HFFc6 (cell line): Measurements from ENCODE around the gene SUPV3L1. TPM values are rescaled to one million over a fixed set of nuclear protein-coding genes. Genes with fewer than 3 reads are reported as not detected.

Experiments used
- DNase-seq: peaks from one replicate; pipeline ENCODE4 v3.0.0-alpha.2; 2018
- H3K27ac Mint-ChIP-seq: 2 replicates; pipeline ENCODE4 v1.8.0; 2020; ENCODE audit warnings: mild to moderate bottlenecking, mixed read lengths
- H3K27me3 Mint-ChIP-seq: 2 replicates; pipeline ENCODE4 v1.8.0; 2021; ENCODE audit warnings: mild to moderate bottlenecking, moderate library complexity, mixed read lengths; ENCODE audit not compliant: insufficient read depth
- H3K36me3 Mint-ChIP-seq: 2 replicates; pipeline ENCODE4 v1.8.0; 2021; ENCODE audit warnings: low read depth, mixed read lengths
- H3K4me1 Mint-ChIP-seq: 2 replicates; pipeline ENCODE4 v1.8.0; 2020; ENCODE audit warnings: low read depth, mixed read lengths
- H3K4me3 Mint-ChIP-seq: 2 replicates; pipeline ENCODE4 v1.8.0; 2020; ENCODE audit warnings: mild to moderate bottlenecking, moderate library complexity, mixed read lengths
- H3K9me3 Mint-ChIP-seq: 2 replicates; pipeline ENCODE4 v1.8.0; 2020; ENCODE audit warnings: mild to moderate bottlenecking, mixed read lengths
- CTCF ChIP-seq: fragments of 200-600 bp; sonication (generic); IDR thresholded peaks from 2 replicates; pipeline ENCODE4 v1.5.0; 2021; ENCODE audit warnings: antibody characterized with exemption, mild to moderate bottlenecking
- total RNA-seq, 6 experiments: library from RNA; stranded (reverse); fragmentation: NEBNext Ultra II Directional; extraction: Animal tissue kit (Norgen Biotek cat#: 25700); gene quantifications; 2 replicates in 1 of 6; 3 replicates in 5 of 6; pipeline ENCODE4 v1.2.3, GENCODE V29; 2021

The SUPV3L1 gene
- total RNA-seq, 6 experiments from 2014 or later = 26.4 to 31.0 (median 28.9) TPM

GRCh38 chr10:69181433-69181832 is 1.4 kb downstream of the SUPV3L1 start:
- no peaks in the 10 kb centered on the region for H3K9me3 Mint-ChIP-seq

GRCh38 chr10:69182005-69182404 is 2.0 kb downstream of the SUPV3L1 start:
- Mint-ChIP-seq H3K4me1 (peaks cover 33% of the 10 kb centered on the region), H3K36me3 (peaks cover 5% of the 10 kb centered on the region), H3K9me3 (no peaks in the 10 kb centered on the region), H3K27ac (no peak overlapping the region), H3K4me3 (no peak overlapping the region), H3K27me3 (no peaks in the 10 kb centered on the region)
- no peak for DNase-seq
- no peak for TF ChIP-seq CTCF

More at GRCh38 chr10:69181433-69181832, 1.4 kb downstream of the SUPV3L1 start:
- Mint-ChIP-seq H3K4me3 (peak overlapping the region; percentile 92), H3K27ac (peak overlapping the region; percentile 100), H3K36me3 (peaks cover 5% of the 10 kb centered on the region), H3K4me1 (peaks cover 33% of the 10 kb centered on the region), H3K27me3 (no peaks in the 10 kb centered on the region; the same call in 1 of the 2 replicates)
- no peak for TF ChIP-seq CTCF
- DNase-seq = no peak

- Mint-ChIP-seq H3K4me3 (no peak overlapping the region), H3K4me1 (peaks cover 11% of the 10 kb centered on the region), H3K27ac (no peak overlapping the region), H3K36me3 (peaks cover 6% of the 10 kb centered on the region; the same call in 1 of the 2 replicates), H3K27me3 (no peaks in the 10 kb centered on the region; the same call in 1 of the 2 replicates), H3K9me3 (no peaks in the 10 kb centered on the region)
- no peak for TF ChIP-seq CTCF
- DNase-seq = no peak
These were observed 6.5 kb downstream of the SUPV3L1 start for GRCh38 chr10:69186524-69186923.

- Mint-ChIP-seq H3K9me3 (no peaks in the 10 kb centered on the region), H3K4me3 (no peak overlapping the region), H3K4me1 (peaks cover 6% of the 10 kb centered on the region; the same call in 1 of the 2 replicates), H3K27me3 (no peaks in the 10 kb centered on the region), H3K36me3 (no peaks in the 10 kb centered on the region; the same call in 1 of the 2 replicates), H3K27ac (no peak overlapping the region; the same call in 1 of the 2 replicates)
- DNase-seq = no peak
- TF ChIP-seq CTCF = no peak
These were observed 21.0 kb downstream of the SUPV3L1 start for GRCh38 chr10:69201045-69201444.

- no peak for DNase-seq
- TF ChIP-seq CTCF = no peak
- no peak overlapping the region for H3K27ac Mint-ChIP-seq
- no peaks in the 10 kb centered on the region for H3K27me3 Mint-ChIP-seq
- H3K4me3 Mint-ChIP-seq = no peak overlapping the region
- peaks cover 4% of the 10 kb centered on the region; the same call in 1 of the 2 replicates for H3K36me3 Mint-ChIP-seq
- no peaks in the 10 kb centered on the region for H3K9me3 Mint-ChIP-seq
- peaks cover 6% of the 10 kb centered on the region; the same call in 1 of the 2 replicates for H3K4me1 Mint-ChIP-seq
These were observed 22.3 kb downstream of the SUPV3L1 start for GRCh38 chr10:69202332-69202731.
